ENCODE data around the gene SIGLEC1.

DNA sequence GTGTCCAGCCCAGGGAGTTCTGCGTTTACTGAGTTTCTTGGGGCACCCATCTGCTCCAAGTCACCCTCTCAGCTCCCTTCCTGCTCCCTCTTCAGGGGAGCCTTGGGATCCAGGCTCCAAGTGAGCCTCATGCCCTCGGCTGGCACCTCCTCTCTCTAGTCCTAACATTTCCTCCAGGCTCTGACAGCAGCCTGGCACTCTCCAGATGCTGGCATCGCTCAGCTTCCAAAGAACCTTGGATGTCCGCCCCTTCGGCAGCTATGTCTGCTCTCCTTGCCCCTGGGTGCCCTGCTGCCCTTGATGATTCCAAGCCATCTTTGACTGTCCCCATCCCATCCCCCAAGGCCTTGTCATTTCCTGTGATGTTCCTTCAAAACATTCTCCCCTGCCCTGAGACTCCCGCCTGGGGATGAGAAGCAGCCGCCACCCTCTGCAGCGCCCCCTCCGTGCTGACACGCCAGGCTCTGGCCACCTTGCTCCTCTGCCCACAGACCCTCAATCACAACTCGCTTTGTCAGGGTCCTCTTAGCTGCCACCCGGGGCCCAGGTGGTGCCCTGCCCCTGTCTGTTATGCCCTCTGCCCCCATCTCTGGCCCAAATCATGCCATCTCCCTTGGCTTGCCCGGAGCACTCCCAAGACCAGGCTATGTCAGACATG, 42.6 kb downstream of the SIGLEC1 start:
- no peak for TF ChIP-seq GATA3 (IDR thresholded peaks at IDR 0.05; ENCODE audit: low read depth, low read length)
- TF ChIP-seq GATA2 (IDR thresholded peaks at IDR 0.05; ENCODE audit: low read depth, low read length) = no peak

Data from SH-SY5Y (cell line).